A549 (cell line): Measurements from ENCODE around the gene GJA4.

ENCODE experiments used
- CTCF ChIP-seq: fragments of >200 bp; sonication (Bioruptor Twin); formaldehyde crosslinking; IDR thresholded peaks from 3 replicates; pipeline ENCODE4 v1.5.1; 2016
- ESRRA ChIP-seq: fragments of 150-350 bp; IDR thresholded peaks from 2 replicates; pipeline ENCODE4 v1.6.1; 2014; ENCODE audit warnings: mild to moderate bottlenecking, low read length, borderline replicate concordance

GRCh38 chr1:34779962-34780361 lies 12.8 kb upstream of the GJA4 start:
- TF ChIP-seq CTCF (no peak), ESRRA (no peak)
